Activated T-helper 1 cell treated with anti-CD3 and anti-CD28 coated beads, Interleukin-2, amount 50 U/mL, for 16 hours (primary cell): ENCODE data around the gene CYP2W1.
"Not testable (repeated sequence)": the region's sequence is repeated elsewhere in the genome, so short reads cannot be mapped to it uniquely, and the experiment has no call there.

Experiments
- DNase-seq, 2 donors: peaks; one replicate each; pipeline ENCODE4 v3.0.0-alpha.2; 2020; ENCODE audit warnings: low read depth in 1 of 2, low spot score in 1 of 2

CYP2W1 gene, protein sequence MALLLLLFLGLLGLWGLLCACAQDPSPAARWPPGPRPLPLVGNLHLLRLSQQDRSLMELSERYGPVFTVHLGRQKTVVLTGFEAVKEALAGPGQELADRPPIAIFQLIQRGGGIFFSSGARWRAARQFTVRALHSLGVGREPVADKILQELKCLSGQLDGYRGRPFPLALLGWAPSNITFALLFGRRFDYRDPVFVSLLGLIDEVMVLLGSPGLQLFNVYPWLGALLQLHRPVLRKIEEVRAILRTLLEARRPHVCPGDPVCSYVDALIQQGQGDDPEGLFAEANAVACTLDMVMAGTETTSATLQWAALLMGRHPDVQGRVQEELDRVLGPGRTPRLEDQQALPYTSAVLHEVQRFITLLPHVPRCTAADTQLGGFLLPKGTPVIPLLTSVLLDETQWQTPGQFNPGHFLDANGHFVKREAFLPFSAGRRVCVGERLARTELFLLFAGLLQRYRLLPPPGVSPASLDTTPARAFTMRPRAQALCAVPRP

GRCh38 chr7:983004-983615 lies at the start of gene CYP2W1:
TSS of gene CYP2W1 (plus strand) at chr7:983181. CDS start at chr7:983212, 31 bp downstream.
- no peak for DNase-seq

- no peak for DNase-seq
These were observed 48.4 kb upstream of the CYP2W1 start for GRCh38 chr7:934469-935163.

- no peak for DNase-seq
These were observed 47.7 kb upstream of the CYP2W1 start for GRCh38 chr7:935164-935873.

GRCh38 chr7:935874-936385 lies 47.1 kb upstream of the CYP2W1 start:
- no peak for DNase-seq

GRCh38 chr7:936386-937054 lies 46.5 kb upstream of the CYP2W1 start:
- DNase-seq, result no peak

DNA sequence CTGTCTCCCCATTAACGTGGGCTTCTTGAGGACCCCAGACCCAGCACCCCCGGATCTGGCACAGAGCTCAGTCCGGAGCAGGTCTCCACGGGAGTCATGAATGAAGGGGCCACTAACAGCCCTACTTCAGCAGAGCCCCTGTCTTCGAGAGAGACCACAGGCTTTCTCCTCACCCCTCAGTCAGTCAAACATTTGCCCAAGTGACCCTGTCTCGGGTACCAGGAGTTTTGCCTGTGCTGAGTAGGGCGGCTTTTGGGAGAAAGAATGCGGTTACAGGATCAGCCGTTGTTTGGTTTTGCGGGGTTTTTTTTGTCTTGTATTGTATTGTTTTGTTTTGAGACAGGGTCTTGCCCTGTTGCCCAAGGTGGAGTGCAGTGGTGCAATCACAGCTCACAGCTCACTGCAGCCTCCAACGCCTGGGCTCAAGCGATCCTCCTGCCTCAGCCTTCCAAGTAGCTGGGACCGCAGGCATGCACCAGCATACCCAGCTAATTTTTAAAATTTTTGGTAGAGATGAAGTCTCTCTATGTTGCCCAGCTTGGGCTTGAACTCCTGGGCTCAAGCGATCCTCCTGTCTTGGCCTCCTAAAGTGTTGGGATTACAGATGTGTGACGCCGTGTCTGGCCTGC lies 45.0 kb upstream of the CYP2W1 start:
- DNase-seq, result no peak

GRCh38 chr7:938546-939185 lies 44.3 kb upstream of the CYP2W1 start:
- DNase-seq, result no peak

DNA sequence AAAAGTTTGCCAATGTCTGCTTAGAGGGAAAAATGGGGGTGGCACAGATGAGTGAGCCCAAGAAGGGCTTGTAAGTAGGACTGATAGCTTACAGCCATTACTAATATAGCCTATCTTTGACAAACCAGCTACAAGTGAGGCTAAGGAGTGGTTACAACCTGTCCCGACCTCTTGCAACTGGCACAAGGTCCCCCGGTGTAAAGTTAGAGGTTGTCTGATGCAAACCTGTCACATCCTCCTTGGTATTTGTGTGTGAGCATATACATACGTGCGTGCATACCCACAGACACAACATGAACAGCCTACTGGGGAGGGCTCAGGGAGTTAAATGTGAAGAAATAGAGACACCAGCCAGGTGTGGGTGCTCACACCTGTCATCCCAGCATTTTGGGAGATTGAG lies 43.1 kb upstream of the CYP2W1 start:
- no peak for DNase-seq

DNA sequence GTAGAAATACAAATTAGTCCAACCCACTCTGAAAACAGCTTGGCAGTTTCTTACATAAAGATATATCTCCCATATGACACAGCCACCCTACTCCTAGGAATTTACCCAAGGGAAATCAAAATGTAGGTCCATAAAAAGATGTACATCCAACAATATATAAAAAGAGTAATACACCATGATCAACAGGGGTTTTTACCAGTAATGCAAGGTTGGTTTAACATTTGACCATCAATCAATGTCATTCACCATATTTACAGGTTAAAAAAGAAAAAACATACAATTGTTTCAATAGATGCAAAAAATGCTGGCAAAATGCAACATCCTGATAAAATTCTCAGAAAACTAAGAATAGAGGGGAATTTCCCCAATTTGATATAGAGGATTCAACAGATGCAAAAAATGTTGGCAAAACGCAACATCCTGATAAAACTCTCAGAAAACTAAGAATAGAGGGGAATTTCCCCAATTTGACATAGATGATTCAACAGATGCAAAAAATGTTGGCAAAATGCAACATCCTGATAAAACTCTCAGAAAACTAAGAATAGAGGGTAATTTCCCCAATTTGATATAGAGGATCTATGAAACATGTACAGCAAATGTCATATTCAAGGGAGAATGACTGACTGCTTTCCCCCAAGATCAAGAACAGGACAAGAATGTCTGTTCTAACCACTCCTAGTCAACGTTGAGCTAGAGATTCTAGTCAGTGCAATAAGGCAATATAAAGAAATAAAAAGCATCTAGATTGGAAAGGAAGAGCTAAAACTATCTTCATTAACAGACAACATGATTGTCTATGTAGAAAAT lies 42.2 kb upstream of the CYP2W1 start:
- no peak for DNase-seq

GRCh38 chr7:943793-944192 lies 39.2 kb upstream of the CYP2W1 start:
- DNase-seq, result not testable (repeated sequence)

GRCh38 chr7:944744-945143 lies 38.2 kb upstream of the CYP2W1 start:
- no peak for DNase-seq

- DNase-seq, result no peak
These were observed 37.8 kb upstream of the CYP2W1 start for GRCh38 chr7:945147-945555.

DNA sequence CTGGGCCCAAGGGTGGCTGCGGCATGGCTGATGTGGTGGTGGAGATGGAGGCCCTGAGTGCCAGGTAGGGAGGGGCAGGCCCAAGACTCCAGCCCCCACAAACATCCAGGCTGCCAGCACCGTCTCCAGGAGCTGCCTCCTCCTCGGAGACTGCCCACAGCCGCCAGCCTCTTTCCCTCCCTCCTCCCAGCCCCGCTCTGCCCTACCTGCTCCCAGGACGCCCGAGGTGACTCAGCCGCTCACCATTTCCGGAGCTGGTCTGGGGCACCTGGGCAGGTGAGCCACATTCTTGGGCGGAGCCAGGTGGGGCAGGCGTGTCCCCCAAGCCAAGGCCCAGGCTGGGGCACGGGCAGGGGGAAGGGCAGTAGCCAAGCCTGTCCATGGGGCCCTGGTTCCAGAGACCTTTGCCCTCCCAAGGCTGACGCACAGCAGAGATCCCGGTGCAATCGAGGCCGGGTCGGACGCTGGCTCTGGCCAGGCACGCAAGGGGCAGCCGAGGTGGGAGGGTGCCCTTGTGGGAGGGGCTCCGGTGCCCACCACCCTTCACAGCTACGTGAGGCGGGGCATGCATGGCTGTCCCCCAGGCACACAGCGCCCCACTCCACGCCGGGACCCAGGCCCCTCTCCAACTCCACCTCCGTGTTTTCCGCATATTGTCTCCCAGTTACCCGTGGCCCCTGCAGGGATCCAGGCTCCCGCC lies 37.3 kb upstream of the CYP2W1 start:
- DNase-seq, result no peak

GRCh38 chr7:946256-946996 lies 36.6 kb upstream of the CYP2W1 start:
- DNase-seq, result no peak

GRCh38 chr7:947391-948210 lies 35.4 kb upstream of the CYP2W1 start:
- no peak for DNase-seq
